ENCODE results near the gene FAM120AOS.

DNA sequence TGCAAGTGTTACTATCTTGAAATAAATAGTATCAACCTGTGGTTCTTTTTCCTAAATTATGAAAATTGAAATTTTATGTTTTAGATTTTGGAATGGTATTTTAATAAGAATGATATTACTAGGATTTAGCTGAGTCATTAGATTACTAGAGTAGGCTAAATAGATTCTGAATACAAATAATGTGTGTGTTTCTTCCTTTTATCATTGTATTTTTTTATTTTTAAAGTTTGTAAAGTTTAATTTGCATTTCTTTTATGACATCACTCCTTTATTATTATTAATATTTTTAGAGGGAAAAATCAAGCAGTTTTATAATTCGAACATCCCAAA, 8.0 kb upstream of the FAM120AOS start:
- TF ChIP-seq ZNF274 (IDR thresholded peaks at IDR 0.05; ENCODE audit: low read depth, low read length) (no peak), CTCF (IDR thresholded peaks at IDR 0.05 in 2 of 3, conservative IDR thresholded peaks at IDR 0.05 in 1 of 3; ENCODE audit: borderline replicate concordance in 1 of 3, insufficient read depth in 1 of 3, low read depth in 2 of 3, low read length in 2 of 3) (no peak), SRF (IDR thresholded peaks at IDR 0.05; ENCODE audit: low read depth) (no peak), TCF7L2 (IDR thresholded peaks at IDR 0.05; ENCODE audit: borderline replicate concordance, extremely low read depth, insufficient read depth, insufficient read length) (no peak), FOSL1 (IDR thresholded peaks at IDR 0.05; ENCODE audit: low read depth) (no peak), JUND (IDR thresholded peaks at IDR 0.05) (no peak), ELF1 (IDR thresholded peaks at IDR 0.05; ENCODE audit: borderline replicate concordance, low read depth) (no peak), MAX (IDR thresholded peaks at IDR 0.05) (no peak), EZH2 (IDR thresholded peaks at IDR 0.05) (no peak), EGR1 (IDR thresholded peaks at IDR 0.05; ENCODE audit: low read depth) (no peak), POLR2A (IDR thresholded peaks at IDR 0.05; ENCODE audit: borderline replicate concordance, extremely low read depth, insufficient read depth, insufficient read length) (no peak), POLR2AphosphoS5 (IDR thresholded peaks at IDR 0.05; ENCODE audit: low read depth, low read length) (no peak), SIN3A (IDR thresholded peaks at IDR 0.05; ENCODE audit: low read depth) (no peak), SP1 (IDR thresholded peaks at IDR 0.05; ENCODE audit: low read depth) (no peak)

Data from HCT116 (cell line).